Right lobe of liver (tissue), 6 donors: ENCODE results near the gene SIRPA. TPM values are rescaled to one million over a fixed set of nuclear protein-coding genes. Genes with fewer than 3 reads are reported as not detected.

ENCODE experiments used
- ATAC-seq, 4 donors: fragments of 200-7000 bp; cut with Tn5 transposase; one replicate each; pipeline ENCODE4 v1.9.1; 2020; ENCODE audit warnings: mild to moderate bottlenecking in 4 of 4, moderate library complexity in 4 of 4
- DNase-seq, 3 donors: peaks; one replicate each; pipeline ENCODE4 v3.0.0-alpha.2; 2020
- H3K27ac ChIP-seq, 3 donors: fragments of 200-600 bp; one replicate each; pipeline ENCODE4 v1.8.0; 2022
- H3K27me3 ChIP-seq, 2 donors: fragments of 200-600 bp; one replicate each; pipeline ENCODE4 v1.8.0; 2022
- H3K36me3 ChIP-seq, 4 donors: fragments of 200-600 bp; sonication (generic) in 1 of 4; one replicate each; pipeline versions ENCODE4 v1.5.1 to v1.8.0; 2017 to 2022; ENCODE audit warnings: control low read depth in 1 of 4
- H3K4me1 ChIP-seq, 4 donors: fragments of 200-600 bp; sonication (generic) in 1 of 4; one replicate each; pipeline versions ENCODE4 v1.5.1 to v1.8.0; 2017 to 2022; ENCODE audit warnings: control low read depth in 1 of 4
- H3K4me3 ChIP-seq, 3 donors: fragments of 200-600 bp; one replicate each; pipeline ENCODE4 v1.8.0; 2022
- H3K9me3 ChIP-seq, 4 donors: fragments of 200-600 bp; sonication (generic) in 1 of 4; one replicate each; pipeline versions ENCODE4 v1.5.1 to v1.8.0; 2017 to 2022; ENCODE audit warnings: control low read depth in 1 of 4
- CTCF ChIP-seq, 4 donors: fragments of 200-600 bp in 3 of 4; fragments of 450-650 bp in 1 of 4; IDR thresholded peaks; one replicate each; pipeline versions ENCODE4 v1.5.1 to v1.8.0; 2016 to 2022; ENCODE audit warnings: antibody characterized with exemption in 4 of 4, mild to moderate bottlenecking in 2 of 4
- POLR2A ChIP-seq: fragments of 450-650 bp; IDR thresholded peaks from one replicate; pipeline ENCODE4 v1.6.1; 2017; ENCODE audit warnings: antibody characterized with exemption, mild to moderate bottlenecking
- WGBS: methylation state at CpG from one replicate; pipeline ENCODE4 v1.1.6; 2018; ENCODE audit warnings: low coverage, low lambda C conversion rate; ENCODE audit not compliant: insufficient coverage; ENCODE audit errors: missing lambda C conversion rate; 5-methylcytosine and 5-hydroxymethylcytosine counted together
- intact Hi-C, 2 donors: fragments of 100-400 bp; cut with DNase I; formaldehyde crosslinking; loops; one replicate each; pipeline versions ENCODE4 v1.11.2 to v1.14.1; 2022
- total RNA-seq, 6 experiments: library from RNA; depleted of rRNA in 2 of 6; stranded (reverse); fragments of >200 nt in 2 of 6; fragmentation: NEBNext Ultra II Directional in 3 of 6; extraction: Animal tissue kit (Norgen Biotek cat#: 25700) in 3 of 6; gene quantifications; one replicate each; pipeline versions ENCODE4 v1.1.0 to v1.2.4, GENCODE V29; 2016 to 2023
- donor health status: DM: no; HTN: yes; CAD: no.
- donor health status: DM: no; HTN: no; CAD: no.
- donor health status: DM: no; HTN: no; CAD: no.
- donor health status: DM: no; HTN: yes; CAD: no.
- donor health status: DM: no; HTN: yes; CAD: no.

SIRPA gene
- total RNA-seq, 6 experiments from 2014 or later = 26.8 to 42.7 (median 34.8) TPM

GRCh38 chr20:1931830-1932229 lies 36.6 kb downstream of the SIRPA start:
- DNase-seq (no peak), ATAC-seq (no peak)
- no peaks in the 10 kb centered on the region for H3K27me3 ChIP-seq
- H3K9me3 ChIP-seq = no peaks in the 10 kb centered on the region
- H3K27ac ChIP-seq = no peak overlapping the region
- no peak overlapping the region for H3K4me3 ChIP-seq
- no peak for TF ChIP-seq POLR2A
- no peak for TF ChIP-seq CTCF (IDR thresholded peaks at IDR 0.05)
- peaks cover 0 to 28% (median 9%) of the 10 kb centered on the region in 4 donors for H3K4me1 ChIP-seq
- H3K36me3 ChIP-seq = peaks cover 0 to 1% (median 0%) of the 10 kb centered on the region in 4 donors
- intact Hi-C loops = loop anchor here (10.0 kb wide), 1 partner anchor 47 kb away; no protein-coding TSS in a partner anchor
- WGBS = 94% methylated on average over 4 of the region's 5 CpGs

- H3K27ac ChIP-seq = no peak overlapping the region
- WGBS = 75% methylated on average over 2 of the region's 2 CpGs
Measured at GRCh38 chr20:1932971-1933370, 37.8 kb downstream of the SIRPA start.

GRCh38 chr20:1933465-1933870 lies 38.3 kb downstream of the SIRPA start:
- peak in 2 of 3 donors; percentile 51 to 65 for DNase-seq
- Histone ChIP-seq H3K4me1 (peaks cover 0 to 39% (median 15%) of the 10 kb centered on the region in 4 donors), H3K27ac (no peak overlapping the region), H3K27me3 (no peaks in the 10 kb centered on the region), H3K36me3 (no peaks in the 10 kb centered on the region), H3K9me3 (no peaks in the 10 kb centered on the region), H3K4me3 (no peak overlapping the region)
- TF ChIP-seq POLR2A = no peak
- no peak for TF ChIP-seq CTCF (IDR thresholded peaks at IDR 0.05)
- WGBS = 29% methylated on average over 5 of the region's 9 CpGs
- intact Hi-C loops = loop anchor here (10.0 kb wide), 1 partner anchor 49 kb away; no protein-coding TSS in a partner anchor
- peak in 3 of 4 donors; percentile 13 to 32 (median 14) for ATAC-seq

More at GRCh38 chr20:1932971-1933370, 37.8 kb downstream of the SIRPA start:
- H3K27me3 ChIP-seq = no peaks in the 10 kb centered on the region
- DNase-seq = no peak
- no peaks in the 10 kb centered on the region for H3K36me3 ChIP-seq
- ATAC-seq = no peak
- no peaks in the 10 kb centered on the region for H3K9me3 ChIP-seq
- intact Hi-C loops = loop anchor here (10.0 kb wide), 1 partner anchor 48 kb away; no protein-coding TSS in a partner anchor
- peaks cover 0 to 35% (median 13%) of the 10 kb centered on the region in 4 donors for H3K4me1 ChIP-seq
- no peak overlapping the region for H3K4me3 ChIP-seq
- TF ChIP-seq POLR2A (no peak), CTCF (IDR thresholded peaks at IDR 0.05) (no peak)

GRCh38 chr20:1934156-1934555 lies 38.9 kb downstream of the SIRPA start:
- ATAC-seq (no peak), DNase-seq (no peak)
- no peak overlapping the region for H3K4me3 ChIP-seq
- no peak overlapping the region for H3K27ac ChIP-seq
- intact Hi-C loops = loop anchor here (10.0 kb wide), 1 partner anchor 49 kb away; no protein-coding TSS in a partner anchor
- peaks cover 0 to 46% (median 22%) of the 10 kb centered on the region in 4 donors for H3K4me1 ChIP-seq
- TF ChIP-seq POLR2A (no peak), CTCF (IDR thresholded peaks at IDR 0.05) (no peak)
- no peaks in the 10 kb centered on the region for H3K36me3 ChIP-seq
- 75% methylated on average over 1 of the region's 1 CpG for WGBS
- no peaks in the 10 kb centered on the region for H3K27me3 ChIP-seq
- H3K9me3 ChIP-seq = no peaks in the 10 kb centered on the region
